ENCODE data around the gene PLXNA4. TPM values are rescaled to one million over a fixed set of nuclear protein-coding genes. Genes with fewer than 3 reads are reported as not detected.

Gene PLXNA4
- total RNA-seq, 2 donors from 2014 or later: 9.5 to 18.0 TPM

DNA sequence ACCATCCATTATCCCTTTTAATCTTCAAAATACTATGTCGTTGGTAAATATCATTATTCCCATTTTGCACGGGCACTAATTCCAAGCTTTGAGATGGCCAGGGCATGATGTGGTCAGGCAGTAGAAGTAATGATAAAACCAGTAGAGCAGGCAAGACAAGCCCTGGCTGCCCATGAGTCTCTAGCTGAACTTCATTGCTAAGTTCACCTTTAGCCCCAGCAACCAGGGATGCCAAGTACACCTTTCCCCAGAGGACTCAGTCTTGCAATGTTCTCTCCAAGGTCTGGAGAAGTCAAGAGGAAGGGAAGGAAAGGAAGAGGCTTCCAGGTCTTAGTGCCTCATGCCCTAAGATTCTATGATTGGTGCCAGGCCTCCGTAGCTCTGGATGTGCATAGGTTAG is 203.2 kb downstream of the PLXNA4 start:
- Histone ChIP-seq H3K4me3 (no peak overlapping the region), H3K4me1 (peaks cover 0 to 29% of the 10 kb centered on the region in 2 donors), H3K27ac (no peak overlapping the region), H3K36me3 (no peaks in the 10 kb centered on the region), H3K9me3 (no peaks in the 10 kb centered on the region), H3K27me3 (no peaks in the 10 kb centered on the region)
- no peak for DNase-seq (ENCODE audit: low spot score)
- TF ChIP-seq, protein P1, sequence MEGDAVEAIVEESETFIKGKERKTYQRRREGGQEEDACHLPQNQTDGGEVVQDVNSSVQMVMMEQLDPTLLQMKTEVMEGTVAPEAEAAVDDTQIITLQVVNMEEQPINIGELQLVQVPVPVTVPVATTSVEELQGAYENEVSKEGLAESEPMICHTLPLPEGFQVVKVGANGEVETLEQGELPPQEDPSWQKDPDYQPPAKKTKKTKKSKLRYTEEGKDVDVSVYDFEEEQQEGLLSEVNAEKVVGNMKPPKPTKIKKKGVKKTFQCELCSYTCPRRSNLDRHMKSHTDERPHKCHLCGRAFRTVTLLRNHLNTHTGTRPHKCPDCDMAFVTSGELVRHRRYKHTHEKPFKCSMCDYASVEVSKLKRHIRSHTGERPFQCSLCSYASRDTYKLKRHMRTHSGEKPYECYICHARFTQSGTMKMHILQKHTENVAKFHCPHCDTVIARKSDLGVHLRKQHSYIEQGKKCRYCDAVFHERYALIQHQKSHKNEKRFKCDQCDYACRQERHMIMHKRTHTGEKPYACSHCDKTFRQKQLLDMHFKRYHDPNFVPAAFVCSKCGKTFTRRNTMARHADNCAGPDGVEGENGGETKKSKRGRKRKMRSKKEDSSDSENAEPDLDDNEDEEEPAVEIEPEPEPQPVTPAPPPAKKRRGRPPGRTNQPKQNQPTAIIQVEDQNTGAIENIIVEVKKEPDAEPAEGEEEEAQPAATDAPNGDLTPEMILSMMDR (IDR thresholded peaks at IDR 0.05): no peak

DNA sequence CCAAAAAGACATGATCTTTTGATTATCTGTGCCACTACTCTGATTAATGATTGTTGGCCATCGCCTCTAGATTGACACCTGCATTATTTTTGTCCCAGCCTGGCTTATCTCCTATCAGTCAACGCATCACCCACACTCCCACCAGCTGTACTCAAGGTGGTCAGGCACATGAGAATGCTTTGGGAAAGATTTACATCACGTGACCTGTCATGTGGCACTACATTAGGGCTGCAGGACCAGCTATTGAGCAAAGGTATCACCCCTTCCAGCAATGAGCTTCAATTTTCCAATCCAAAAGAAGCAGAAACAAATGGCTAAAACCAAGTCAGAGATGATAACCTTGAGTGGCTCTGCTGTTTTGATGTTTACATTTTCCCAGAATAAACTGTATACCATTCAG is 204.3 kb downstream of the PLXNA4 start:
- H3K4me1 ChIP-seq: peaks cover 0 to 19% of the 10 kb centered on the region in 2 donors
- no peaks in the 10 kb centered on the region for H3K27me3 ChIP-seq
- no peak overlapping the region for H3K27ac ChIP-seq
- H3K9me3 ChIP-seq: no peaks in the 10 kb centered on the region
- TF ChIP-seq, protein P1 (IDR thresholded peaks at IDR 0.05): no peak
- H3K4me3 ChIP-seq: no peak overlapping the region
- no peak for DNase-seq (ENCODE audit: low spot score)
- no peaks in the 10 kb centered on the region for H3K36me3 ChIP-seq

DNA sequence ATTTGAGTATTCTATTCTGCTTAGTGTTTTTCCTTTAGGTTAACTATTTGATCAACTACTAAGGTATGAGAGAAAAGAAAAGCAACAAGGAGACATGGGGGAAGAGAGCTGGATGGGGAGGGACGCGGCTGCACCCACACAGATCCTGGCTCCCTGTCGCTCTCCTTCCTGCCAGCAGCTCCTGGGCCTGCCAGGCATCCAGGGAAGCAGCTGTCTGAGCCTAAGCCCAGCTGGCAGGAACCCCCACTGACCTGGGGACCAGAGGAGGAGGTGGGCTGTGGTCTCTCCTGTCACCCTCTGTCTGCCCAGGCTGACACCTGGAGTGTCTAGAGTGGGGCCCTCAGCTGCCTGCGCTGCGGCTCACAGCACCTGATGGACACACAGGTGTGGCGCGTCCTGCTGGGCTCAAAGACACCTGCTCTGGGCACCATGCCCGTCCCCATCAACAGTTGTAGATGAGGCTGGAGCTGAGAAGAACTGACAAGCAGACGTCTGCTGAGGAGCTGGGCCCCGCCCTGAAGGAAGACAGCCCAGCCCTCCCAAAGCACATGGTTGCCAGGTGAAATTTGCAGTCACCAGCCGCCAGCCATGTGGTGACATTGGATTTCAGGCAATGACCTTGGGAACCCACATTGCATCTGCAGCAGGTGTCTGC is 207.9 kb downstream of the PLXNA4 start:
- no peaks in the 10 kb centered on the region for H3K36me3 ChIP-seq
- H3K27me3 ChIP-seq: no peaks in the 10 kb centered on the region
- no peaks in the 10 kb centered on the region for H3K4me1 ChIP-seq
- TF ChIP-seq, protein P1 (IDR thresholded peaks at IDR 0.05): no peak
- no peaks in the 10 kb centered on the region for H3K9me3 ChIP-seq
- no peak overlapping the region for H3K4me3 ChIP-seq
- DNase-seq (ENCODE audit: low spot score): no peak
- H3K27ac ChIP-seq: no peak overlapping the region

DNA sequence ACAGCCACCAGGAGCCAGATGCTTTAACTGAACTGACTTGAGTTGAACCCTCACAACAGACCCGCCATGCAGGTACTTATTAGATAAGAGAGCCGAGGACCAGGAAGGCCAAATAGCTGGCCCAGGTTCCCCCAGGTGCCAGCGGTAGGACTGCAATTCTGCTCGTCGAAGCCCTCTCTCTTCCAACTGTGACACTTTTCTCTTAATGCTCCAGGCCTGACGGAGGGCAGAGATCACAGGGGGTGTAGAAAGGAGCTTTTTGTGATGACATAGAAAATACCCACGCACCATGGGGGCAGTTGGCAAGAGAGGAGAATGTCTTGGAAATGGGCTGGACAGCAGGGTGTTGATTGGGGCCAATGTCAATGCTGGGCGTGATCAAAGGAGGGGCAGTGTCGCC is 208.5 kb downstream of the PLXNA4 start:
- Histone ChIP-seq H3K36me3 (no peaks in the 10 kb centered on the region), H3K4me1 (no peaks in the 10 kb centered on the region), H3K9me3 (no peaks in the 10 kb centered on the region), H3K27me3 (no peaks in the 10 kb centered on the region), H3K27ac (no peak overlapping the region), H3K4me3 (no peak overlapping the region)
- TF ChIP-seq, protein P1 (IDR thresholded peaks at IDR 0.05): no peak
- no peak for DNase-seq (ENCODE audit: low spot score)

DNA sequence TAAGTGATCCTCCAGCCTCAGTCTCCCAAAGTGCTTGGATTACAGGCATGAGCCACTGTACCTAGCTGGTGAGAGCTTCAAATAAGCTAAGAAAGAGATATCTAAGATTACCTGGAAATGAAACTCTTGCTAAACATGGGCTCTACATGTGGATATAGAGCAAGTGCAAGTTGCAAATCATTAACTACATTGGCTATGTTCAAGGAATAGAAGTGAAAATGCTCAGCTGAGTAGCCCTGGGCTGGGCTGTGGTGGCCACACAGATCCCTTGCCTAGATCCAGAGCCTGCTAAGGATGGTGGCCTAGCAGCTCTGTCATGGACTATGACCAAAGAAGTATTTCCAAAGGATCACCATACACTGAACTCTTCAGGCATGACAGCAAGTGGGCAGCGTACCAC is 209.3 kb downstream of the PLXNA4 start:
- Histone ChIP-seq H3K4me1 (no peaks in the 10 kb centered on the region), H3K27ac (no peak overlapping the region), H3K9me3 (no peaks in the 10 kb centered on the region), H3K27me3 (no peaks in the 10 kb centered on the region), H3K4me3 (no peak overlapping the region), H3K36me3 (no peaks in the 10 kb centered on the region)
- DNase-seq (ENCODE audit: low spot score): no peak
- TF ChIP-seq, protein P1 (IDR thresholded peaks at IDR 0.05): no peak

DNA sequence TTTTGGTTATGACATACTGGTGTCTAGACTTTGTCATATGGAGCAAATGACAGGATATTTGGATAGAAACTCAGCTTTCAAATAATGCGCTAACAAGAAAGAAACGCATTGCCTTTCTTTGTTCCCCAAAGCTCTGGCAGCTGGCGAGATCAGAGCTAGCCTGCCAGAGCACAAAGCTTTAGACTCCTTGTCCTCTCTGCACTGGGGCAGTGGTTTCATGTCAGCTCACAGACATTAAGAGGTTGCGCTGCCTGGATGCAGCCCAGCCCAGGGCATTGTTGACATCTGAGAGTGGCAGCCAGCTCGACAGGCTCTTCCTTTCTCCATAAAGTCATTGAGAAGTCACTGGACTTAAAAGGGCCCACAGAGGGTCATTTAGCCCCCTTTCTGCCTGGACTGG is 212.0 kb downstream of the PLXNA4 start:
- no peak overlapping the region for H3K27ac ChIP-seq
- TF ChIP-seq, protein P1 (IDR thresholded peaks at IDR 0.05): no peak

More for the DNA sequence above, 212.0 kb downstream of the PLXNA4 start:
- Histone ChIP-seq H3K36me3 (no peaks in the 10 kb centered on the region), H3K4me3 (no peak overlapping the region), H3K9me3 (no peaks in the 10 kb centered on the region), H3K27me3 (no peaks in the 10 kb centered on the region), H3K4me1 (no peaks in the 10 kb centered on the region)
- no peak for DNase-seq (ENCODE audit: low spot score)

Data from right atrium auricular region (tissue), 2 donors.